Activated CD8-positive, alpha-beta memory T cell treated with anti-CD3 and anti-CD28 coated beads, Interleukin-2, amount 50 U/mL, for 1 hour (primary cell): Measurements from ENCODE around the gene OSCAR.

Experiments used
- DNase-seq: peaks from one replicate; pipeline ENCODE4 v3.0.0-alpha.2; 2020; ENCODE audit errors: extremely low read depth

Gene OSCAR

DNA sequence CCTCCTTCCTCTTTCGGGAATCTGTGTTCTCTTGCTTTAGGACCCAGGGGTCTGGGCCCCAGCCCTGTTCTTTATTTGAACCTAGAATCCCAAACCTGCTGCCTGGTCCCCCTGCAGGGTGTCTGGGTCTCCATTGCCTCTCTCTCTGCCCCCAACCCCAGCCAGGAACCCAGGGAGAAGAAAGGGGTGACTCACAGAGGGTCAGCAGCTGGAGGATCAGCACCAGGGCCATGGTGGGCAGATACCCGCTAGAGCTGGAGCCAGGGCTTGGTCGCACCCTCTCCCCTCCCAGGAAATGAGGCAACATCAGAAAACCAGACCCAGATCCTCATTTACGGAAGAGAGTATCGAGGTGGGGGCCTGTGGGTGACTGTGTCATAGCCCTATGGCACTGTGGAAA, at the start of gene OSCAR:
Gene OSCAR, minus strand, starts transcription at position 243 of the 400 bp plus-strand sequence. Its CDS starts 11 bp downstream, at position 232.
- DNase-seq, result no peak

DNA sequence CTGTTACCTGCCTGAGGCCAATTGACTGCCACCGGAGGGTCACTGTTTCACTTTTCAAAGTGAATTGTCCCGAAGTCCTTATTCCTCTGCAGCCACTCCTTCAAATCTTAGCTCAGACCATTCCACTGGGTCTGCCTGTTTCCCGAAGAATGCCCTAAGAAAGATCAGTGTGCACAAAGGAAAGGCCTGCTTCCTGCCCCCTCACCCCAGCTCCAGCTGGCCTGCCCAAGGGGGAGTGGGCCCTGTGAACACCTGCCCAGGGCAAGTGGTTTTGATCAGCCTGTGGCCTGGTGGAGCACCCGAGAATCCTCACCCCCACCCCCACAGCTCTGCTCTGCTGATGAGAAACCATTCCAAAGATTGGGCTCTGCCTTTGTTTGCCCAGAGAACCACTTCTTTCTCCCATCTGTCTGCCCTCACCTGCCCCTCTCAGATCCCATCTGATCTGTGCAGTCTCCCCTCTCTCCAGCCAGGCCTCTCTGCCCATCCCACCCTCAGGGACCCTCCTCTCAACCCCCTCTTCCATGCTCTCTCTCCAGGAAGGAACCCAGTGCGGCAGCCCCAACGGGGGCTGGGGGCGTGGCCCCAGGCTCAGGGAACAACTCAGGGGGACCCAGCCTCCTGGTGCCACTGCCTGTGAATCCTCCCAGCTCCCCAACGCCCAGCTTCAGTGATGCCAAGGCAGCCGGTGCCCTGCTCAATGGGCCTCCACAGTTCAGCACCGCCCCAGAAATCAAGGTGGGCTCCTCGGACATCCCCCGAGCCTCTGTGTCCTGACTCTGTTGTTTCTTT, 48.6 kb upstream of the OSCAR start:
- DNase-seq, result no peak

- no peak for DNase-seq
Measured at GRCh38 chr19:54148158-54148557, 47.6 kb upstream of the OSCAR start.

- DNase-seq, result no peak
Measured at GRCh38 chr19:54147676-54148075, 47.1 kb upstream of the OSCAR start.

- DNase-seq, result no peak
Measured at GRCh38 chr19:54145541-54146158, 45.0 kb upstream of the OSCAR start.

DNA sequence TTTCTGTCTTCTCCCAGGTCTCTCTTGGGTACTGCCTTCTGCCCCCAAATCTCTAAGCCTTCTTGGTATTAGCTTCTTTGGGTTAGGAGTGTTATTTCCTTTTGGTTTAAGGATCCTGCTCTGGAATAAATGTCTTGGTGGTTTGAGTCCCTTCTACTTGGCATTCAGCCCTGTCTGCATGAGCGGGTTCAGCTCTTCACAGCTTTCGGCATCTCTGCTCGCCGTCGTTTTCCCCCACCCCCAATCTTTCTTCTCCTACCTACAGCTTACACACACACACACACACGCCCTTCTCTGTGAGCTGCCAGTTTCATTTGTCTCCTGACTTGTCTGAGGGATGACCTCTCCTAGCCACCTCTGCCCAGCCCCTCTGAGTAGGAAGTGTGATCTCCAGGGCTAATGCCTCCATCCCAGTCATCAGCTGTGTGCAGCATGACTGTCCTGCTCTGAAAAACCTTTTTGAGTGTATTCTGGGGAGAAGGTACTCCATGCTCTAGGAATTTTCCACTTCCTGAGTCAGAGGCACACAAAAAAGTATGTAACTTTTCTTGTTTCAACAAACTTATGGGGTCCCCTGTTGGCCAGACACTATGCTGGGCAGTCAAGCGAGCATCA, 41.7 kb upstream of the OSCAR start:
- DNase-seq, result no peak

GRCh38 chr19:54141356-54141755, 40.8 kb upstream of the OSCAR start:
- no peak for DNase-seq

DNA sequence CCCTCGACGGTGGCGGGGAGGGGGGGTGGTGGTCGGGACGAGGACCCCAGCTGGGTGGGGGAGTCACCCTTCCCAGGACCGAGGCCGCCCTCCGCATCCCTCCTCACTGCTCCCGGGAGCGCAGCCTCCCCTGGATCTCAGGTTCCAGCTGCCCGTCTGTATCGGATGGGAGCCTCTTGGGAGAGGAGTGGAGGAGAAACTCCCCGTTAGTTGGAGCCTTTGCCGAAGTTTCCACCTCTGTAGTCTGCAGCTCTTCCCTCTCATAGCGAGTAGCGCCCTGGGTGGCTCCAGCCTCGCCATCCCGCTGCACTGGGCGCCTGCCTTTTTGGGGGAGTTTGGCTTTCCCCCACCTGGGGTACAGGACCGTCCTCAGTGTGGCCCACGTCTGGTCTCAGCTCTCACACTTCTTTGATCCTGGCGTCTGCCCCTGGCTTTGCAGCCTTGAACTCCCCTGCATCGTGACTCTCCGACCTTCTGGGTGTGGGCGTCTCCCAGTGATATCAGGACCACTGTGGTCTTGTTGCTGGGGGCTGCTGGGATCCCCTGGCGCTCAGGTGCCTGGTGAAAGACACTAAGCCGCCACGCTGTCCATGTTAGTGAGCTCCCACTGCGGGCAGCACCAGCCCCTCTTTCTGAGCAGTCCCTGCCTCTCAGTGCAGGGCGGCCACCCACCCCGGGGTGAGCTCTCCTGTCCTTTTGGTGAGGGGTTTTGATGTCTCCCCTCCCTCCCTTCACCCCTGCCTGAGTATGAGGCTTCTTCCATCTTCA, 38.1 kb upstream of the OSCAR start:
- DNase-seq, result no peak

- no peak for DNase-seq
Measured at GRCh38 chr19:54137699-54138488, 37.3 kb upstream of the OSCAR start, which contains the start of gene CNOT3. TSS of gene CNOT3 (plus strand) at chr19:54137762. CDS start at chr19:54142979, 5,217 bp downstream.

DNA sequence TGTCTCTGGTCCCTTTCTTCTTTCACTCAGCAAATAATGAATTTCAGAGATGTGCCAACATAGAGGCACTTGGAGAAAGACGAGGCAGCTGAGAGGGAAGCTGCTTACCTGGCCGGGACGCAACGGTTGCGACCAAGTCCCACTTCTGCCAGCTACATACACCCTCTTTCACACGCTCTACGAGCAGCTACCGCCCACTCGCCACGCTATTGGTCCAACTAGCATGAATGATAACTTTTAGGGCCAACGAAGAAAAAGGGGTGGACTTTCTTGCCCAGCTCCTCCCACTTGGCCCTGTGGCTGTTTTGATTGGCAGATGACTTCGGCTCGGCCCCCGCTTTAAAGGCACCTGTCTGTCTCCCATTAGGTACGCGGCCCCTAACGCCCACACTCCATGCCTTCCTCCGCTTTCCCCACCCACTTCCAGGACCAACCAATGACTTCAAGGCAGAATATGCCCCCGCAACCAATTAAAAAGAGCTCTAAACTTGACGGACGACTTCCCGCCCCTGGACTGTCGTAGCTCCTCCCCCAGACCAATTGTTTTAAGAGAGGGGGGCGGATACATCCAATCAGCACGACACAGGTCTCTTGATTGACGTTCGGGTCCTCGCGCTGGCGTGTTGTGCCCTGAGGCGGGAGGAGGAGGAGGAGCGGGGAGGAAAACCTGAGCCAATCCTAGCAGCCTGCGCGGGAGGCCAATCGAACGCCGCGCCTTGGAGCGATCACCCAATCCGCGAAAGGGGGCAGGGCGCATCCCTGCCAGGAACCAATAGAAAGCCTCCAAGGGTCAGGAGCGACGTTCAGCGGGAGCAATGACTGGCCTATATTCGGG, 36.5 kb upstream of the OSCAR start:
- peak; percentile 99 for DNase-seq

DNA sequence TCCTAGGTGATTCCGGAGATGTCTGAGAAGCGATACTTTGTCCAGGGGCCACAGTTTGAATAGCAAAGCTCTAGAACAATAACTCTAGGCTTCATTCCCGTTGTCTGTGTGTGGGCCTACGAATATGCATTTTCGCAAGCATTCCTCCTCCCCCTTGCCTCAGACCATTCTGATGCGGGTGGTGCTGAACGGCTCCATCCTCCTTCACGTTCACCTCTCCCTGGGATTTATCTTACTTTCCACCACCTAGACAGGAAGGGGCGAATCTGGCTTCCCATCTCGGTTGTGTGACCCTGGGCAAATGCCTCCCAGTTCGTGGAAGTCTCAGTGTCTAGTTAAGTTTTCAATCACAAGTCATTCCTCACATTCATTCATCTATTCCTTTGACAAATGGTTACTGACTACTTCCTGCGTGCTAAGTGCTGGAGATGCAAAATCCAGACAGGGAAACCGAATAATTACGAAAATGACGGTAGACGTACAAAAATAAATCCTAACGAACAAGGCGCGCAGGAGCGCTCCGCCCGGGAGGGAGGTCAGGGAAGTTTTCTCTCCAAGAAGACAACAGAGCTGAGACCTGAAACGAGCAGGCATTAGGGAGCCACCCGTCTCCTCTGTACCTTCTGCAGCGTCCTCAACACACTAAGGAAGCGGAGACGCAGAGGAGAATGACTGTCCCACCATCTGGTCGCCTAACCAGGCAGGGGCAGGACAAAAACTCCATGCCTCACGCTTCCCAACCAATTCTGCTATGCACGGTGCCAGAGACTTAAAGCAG, 35.7 kb upstream of the OSCAR start:
- no peak for DNase-seq

- DNase-seq, result no peak
Measured at GRCh38 chr19:54133957-54134590, 33.5 kb upstream of the OSCAR start.

DNA sequence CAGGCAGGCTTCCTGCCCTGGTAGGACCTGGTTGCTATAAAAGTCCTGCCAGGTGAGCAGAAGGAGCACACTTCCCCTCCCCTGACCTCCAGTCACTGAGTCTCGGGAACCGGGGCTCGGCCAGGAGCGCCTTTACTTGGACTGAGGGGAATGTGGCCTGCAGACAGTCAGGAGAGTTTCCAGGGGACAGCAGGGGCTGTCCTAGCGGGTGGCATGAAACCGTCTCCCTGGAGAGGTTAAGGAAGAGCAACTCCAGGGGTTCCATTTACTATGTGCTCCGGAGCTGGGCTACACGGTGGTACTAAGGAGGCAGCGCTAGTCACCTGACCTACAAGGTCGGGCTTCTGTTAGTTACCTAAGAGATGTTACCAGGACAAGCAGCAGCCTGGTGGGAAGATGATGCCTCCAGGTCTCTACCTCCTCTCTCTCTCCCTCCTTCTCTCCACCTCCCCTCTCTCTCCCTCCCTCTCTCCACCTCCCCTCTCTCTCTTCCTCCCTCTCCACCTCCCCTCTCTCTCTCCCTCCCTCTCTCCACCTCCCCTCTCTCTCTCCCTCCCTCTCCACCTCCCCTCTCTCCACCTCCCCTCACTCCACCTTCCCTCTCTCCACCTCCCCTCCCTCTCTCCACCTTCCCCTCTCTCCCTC, 32.8 kb upstream of the OSCAR start:
- no peak for DNase-seq

DNA sequence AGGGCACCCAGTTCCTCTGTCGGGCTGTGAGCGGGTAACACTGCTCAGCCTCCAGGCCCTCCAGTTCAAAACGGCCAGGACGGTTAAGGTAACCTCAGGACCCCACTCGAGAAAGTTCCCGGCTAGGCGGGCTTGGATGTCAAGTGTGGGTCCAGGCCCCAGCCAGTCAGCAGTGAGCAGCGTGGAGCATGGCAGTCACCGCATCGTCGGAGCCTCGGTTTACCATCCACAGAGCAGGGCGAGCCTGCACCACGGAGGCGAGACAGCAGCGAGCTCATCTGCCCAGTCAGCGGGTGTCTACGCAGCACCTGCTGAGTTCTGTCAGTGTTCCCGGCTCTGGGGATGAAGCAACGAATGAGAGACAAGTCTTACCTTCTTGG, 29.0 kb upstream of the OSCAR start:
- no peak for DNase-seq

- DNase-seq, result no peak
Measured at GRCh38 chr19:54128796-54129616, 28.4 kb upstream of the OSCAR start.

GRCh38 chr19:54128441-54128725, 27.8 kb upstream of the OSCAR start:
- DNase-seq, result no peak

DNA sequence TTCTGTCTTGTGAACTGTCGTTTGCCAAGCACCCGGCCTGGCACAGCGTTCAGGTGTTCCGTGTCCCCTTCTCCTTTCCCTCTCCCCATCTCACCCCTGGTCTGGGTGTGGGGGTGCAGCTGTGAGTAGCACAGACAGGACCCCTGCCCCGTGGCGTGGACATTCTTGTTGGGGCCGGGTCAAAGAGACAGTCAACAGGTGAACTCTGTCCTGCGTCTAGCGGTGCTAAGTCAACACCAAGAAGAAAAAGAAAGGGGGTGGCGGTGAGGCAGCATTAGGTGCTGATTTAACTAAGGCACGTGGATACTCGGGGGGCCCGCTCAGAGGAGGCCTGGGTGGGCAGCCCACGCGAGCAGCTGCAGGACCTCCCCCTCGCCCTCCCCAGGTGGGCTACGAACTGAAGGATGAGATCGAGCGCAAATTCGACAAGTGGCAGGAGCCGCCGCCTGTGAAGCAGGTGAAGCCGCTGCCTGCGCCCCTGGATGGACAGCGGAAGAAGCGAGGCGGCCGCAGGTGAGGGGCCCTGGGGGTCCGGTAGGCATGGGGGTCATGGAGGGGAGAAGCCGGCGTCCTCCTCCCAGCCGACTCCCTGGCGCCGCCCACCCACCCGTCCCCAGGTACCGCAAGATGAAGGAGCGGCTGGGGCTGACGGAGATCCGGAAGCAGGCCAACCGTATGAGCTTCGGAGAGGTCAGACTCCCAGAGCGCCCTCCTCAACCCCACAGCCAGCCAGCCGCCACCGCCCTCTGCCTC, 27.3 kb upstream of the OSCAR start:
- no peak for DNase-seq
